Thyroid gland (tissue), 4 donors: ENCODE data around the gene CEP120. TPM values are rescaled to one million over a fixed set of nuclear protein-coding genes. Genes with fewer than 3 reads are reported as not detected.

Experiments
- DNase-seq, 2 donors: peaks; one replicate each; pipeline ENCODE4 v3.0.0-alpha.2; 2019
- H3K27ac ChIP-seq, 3 donors: fragments of 200-600 bp; sonication (generic); 1 replicate in 2 of 3; 2 replicates in 1 of 3; pipeline ENCODE4 v1.5.1; 2016 to 2019; ENCODE audit warnings: mild to moderate bottlenecking in 1 of 3, moderate library complexity in 1 of 3
- H3K27me3 ChIP-seq: fragments of 200-600 bp; sonication (generic); one replicate; pipeline ENCODE4 v1.5.1; 2019
- H3K36me3 ChIP-seq, 2 donors: fragments of 200-600 bp; sonication (generic); one replicate each; pipeline ENCODE4 v1.5.1; 2016 to 2019
- H3K4me1 ChIP-seq, 2 donors: fragments of 200-600 bp; sonication (generic); one replicate each; pipeline ENCODE4 v1.5.1; 2017 to 2019
- H3K4me3 ChIP-seq, 3 donors: fragments of 200-600 bp; sonication (generic); replicated peaks in 1 of 3; 1 replicate in 2 of 3; 2 replicates in 1 of 3; pipeline ENCODE4 v1.5.1; 2016; ENCODE audit warnings: mild to moderate bottlenecking in 1 of 3
- H3K9me3 ChIP-seq: fragments of 200-600 bp; sonication (generic); one replicate; pipeline ENCODE4 v1.5.1; 2017
- POLR2A ChIP-seq, 2 donors: fragments of 450-650 bp; IDR thresholded peaks; one replicate each; pipeline ENCODE4 v1.6.1; 2017; ENCODE audit warnings: antibody characterized with exemption in 2 of 2, mild to moderate bottlenecking in 2 of 2, moderate library complexity in 1 of 2
- WGBS, 2 donors: methylation state at CpG; one replicate each; pipeline ENCODE4 v1.1.5; 2017; 5-methylcytosine and 5-hydroxymethylcytosine counted together
- intact Hi-C: fragments of 100-400 bp; cut with DNase I; formaldehyde crosslinking; loops from one replicate; pipeline ENCODE4 v1.15.1; 2023
- total RNA-seq, 4 donors: library from RNA; depleted of rRNA; stranded (reverse); fragments of >200 nt; gene quantifications; one replicate each; pipeline ENCODE4 v1.2.3, GENCODE V29; 2016
- TF ChIP-seq, protein P1 (sequence below), 6 experiments: fragments of 200-600 bp in 3 of 6; fragments of 450-650 bp in 3 of 6; sonication (generic) in 3 of 6; IDR thresholded peaks; one replicate each; pipeline ENCODE4 v1.5.1; 2016 to 2019; ENCODE audit warnings: antibody characterized with exemption in 6 of 6, mild to moderate bottlenecking in 2 of 6, inconsistent platforms in 1 of 6, moderate library complexity in 1 of 6

Gene CEP120
- total RNA-seq, 4 donors from 2014 or later: 21.7 to 32.0 (median 23.6) TPM

DNA sequence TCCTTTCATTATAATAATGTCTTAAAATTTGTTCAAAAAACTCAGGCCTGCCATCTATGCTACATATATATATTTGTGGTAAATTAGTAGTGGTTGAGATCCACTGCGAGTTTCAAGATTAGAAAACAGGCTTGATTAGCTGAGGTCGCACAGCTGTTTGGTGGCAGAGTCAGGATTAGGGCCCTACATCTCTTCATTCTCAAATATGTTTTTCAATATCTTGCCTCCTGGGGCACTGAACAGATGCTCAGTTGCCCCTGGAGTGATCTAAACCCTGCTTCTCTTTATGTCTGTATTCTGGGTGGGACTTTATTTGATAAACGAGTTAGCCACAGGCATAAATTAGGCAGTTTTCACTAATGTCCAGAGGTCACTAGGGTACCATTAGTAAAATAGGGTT is 27.8 kb upstream of the CEP120 start:
- no peaks in the 10 kb centered on the region for H3K27me3 ChIP-seq
- intact Hi-C loops: no loop called here

DNA sequence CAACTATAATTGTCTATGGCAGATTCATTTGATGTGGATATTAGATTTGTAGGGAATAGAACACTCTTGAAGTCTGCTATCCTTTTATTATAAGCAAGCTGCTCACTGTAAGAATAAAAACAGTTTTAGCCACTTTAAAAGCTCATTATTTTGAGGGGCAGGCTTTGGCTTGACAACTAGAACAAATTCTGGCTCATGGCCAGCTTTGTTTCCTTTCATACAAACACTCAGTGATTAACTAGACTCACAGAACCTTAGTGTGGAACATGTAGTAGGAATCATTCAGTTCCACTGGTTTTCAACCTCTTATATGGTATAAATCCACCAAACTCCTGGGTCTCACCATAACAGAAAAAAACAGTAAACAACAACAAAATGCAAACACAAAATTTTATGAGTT is 27.4 kb upstream of the CEP120 start:
- no peaks in the 10 kb centered on the region for H3K27me3 ChIP-seq
- no peak overlapping the region for H3K27ac ChIP-seq
- no peak overlapping the region for H3K4me3 ChIP-seq
- peak; percentile 23 to 25 for DNase-seq
- H3K9me3 ChIP-seq: no peaks in the 10 kb centered on the region
- TF ChIP-seq, protein P1, sequence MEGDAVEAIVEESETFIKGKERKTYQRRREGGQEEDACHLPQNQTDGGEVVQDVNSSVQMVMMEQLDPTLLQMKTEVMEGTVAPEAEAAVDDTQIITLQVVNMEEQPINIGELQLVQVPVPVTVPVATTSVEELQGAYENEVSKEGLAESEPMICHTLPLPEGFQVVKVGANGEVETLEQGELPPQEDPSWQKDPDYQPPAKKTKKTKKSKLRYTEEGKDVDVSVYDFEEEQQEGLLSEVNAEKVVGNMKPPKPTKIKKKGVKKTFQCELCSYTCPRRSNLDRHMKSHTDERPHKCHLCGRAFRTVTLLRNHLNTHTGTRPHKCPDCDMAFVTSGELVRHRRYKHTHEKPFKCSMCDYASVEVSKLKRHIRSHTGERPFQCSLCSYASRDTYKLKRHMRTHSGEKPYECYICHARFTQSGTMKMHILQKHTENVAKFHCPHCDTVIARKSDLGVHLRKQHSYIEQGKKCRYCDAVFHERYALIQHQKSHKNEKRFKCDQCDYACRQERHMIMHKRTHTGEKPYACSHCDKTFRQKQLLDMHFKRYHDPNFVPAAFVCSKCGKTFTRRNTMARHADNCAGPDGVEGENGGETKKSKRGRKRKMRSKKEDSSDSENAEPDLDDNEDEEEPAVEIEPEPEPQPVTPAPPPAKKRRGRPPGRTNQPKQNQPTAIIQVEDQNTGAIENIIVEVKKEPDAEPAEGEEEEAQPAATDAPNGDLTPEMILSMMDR (IDR thresholded peaks at IDR 0.05): no peak
- TF ChIP-seq POLR2A (IDR thresholded peaks at IDR 0.05): no peak
- no peaks in the 10 kb centered on the region for H3K4me1 ChIP-seq
- intact Hi-C loops: no loop called here
- H3K36me3 ChIP-seq: no peaks in the 10 kb centered on the region

More for the DNA sequence above, 27.8 kb upstream of the CEP120 start:
- 89 to 95% methylated on average over 3 of the region's 3 CpGs for WGBS, 2 donors
- no peak for DNase-seq
- TF ChIP-seq POLR2A (IDR thresholded peaks at IDR 0.05): no peak
- TF ChIP-seq, protein P1 (IDR thresholded peaks at IDR 0.05): no peak
- Histone ChIP-seq H3K36me3 (no peaks in the 10 kb centered on the region), H3K9me3 (no peaks in the 10 kb centered on the region), H3K4me1 (no peaks in the 10 kb centered on the region), H3K27ac (no peak overlapping the region), H3K4me3 (no peak overlapping the region)

DNA sequence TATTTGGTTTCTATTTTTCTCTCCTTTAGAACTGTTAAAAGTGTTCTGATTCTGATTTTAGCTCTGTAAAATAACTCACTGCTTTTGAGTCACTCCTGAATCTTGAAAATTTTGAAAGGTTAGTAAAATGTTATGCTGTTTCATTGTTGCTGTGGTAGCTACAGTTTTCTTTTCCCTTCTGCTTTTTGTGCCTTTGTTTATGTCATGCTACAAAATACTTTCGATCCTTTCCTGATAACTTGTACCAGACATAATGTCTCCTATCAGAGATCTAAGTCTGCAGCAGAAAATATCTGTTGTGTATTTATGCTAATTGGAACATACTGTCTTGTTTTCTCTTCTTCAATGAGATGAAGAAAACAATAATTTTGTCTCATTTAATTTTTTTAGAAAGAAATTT is 26.9 kb upstream of the CEP120 start:
- intact Hi-C loops: no loop called here
- Histone ChIP-seq H3K9me3 (no peaks in the 10 kb centered on the region), H3K4me1 (no peaks in the 10 kb centered on the region), H3K4me3 (no peak overlapping the region), H3K36me3 (no peaks in the 10 kb centered on the region), H3K27ac (no peak overlapping the region), H3K27me3 (no peaks in the 10 kb centered on the region)
- DNase-seq: no peak
- TF ChIP-seq, protein P1 (IDR thresholded peaks at IDR 0.05): no peak
- 58 to 65% methylated on average over 1 of the region's 1 CpG for WGBS, 2 donors

GRCh38 chr5:123449424-123449974 is 26.3 kb upstream of the CEP120 start:
- intact Hi-C loops: no loop called here
- no peaks in the 10 kb centered on the region for H3K36me3 ChIP-seq
- H3K4me3 ChIP-seq: no peak overlapping the region
- no peak overlapping the region for H3K27ac ChIP-seq
- WGBS, 2 donors: 85 to 87% methylated on average over 2 of the region's 2 CpGs
- no peak for DNase-seq
- no peaks in the 10 kb centered on the region for H3K27me3 ChIP-seq
- H3K9me3 ChIP-seq: no peaks in the 10 kb centered on the region
- TF ChIP-seq POLR2A (IDR thresholded peaks at IDR 0.05): no peak
- H3K4me1 ChIP-seq: no peaks in the 10 kb centered on the region

GRCh38 chr5:123448743-123449142 is 25.5 kb upstream of the CEP120 start:
- no peak for DNase-seq
- no peak overlapping the region for H3K4me3 ChIP-seq
- TF ChIP-seq, protein P1 (IDR thresholded peaks at IDR 0.05): no peak
- no peak for TF ChIP-seq POLR2A (IDR thresholded peaks at IDR 0.05)
- WGBS, 2 donors: 95 to 96% methylated on average over 6 of the region's 6 CpGs
- H3K36me3 ChIP-seq: no peaks in the 10 kb centered on the region
- no peak overlapping the region for H3K27ac ChIP-seq
- intact Hi-C loops: no loop called here
- H3K9me3 ChIP-seq: no peaks in the 10 kb centered on the region
- no peaks in the 10 kb centered on the region for H3K4me1 ChIP-seq
- no peaks in the 10 kb centered on the region for H3K27me3 ChIP-seq
